ENCODE data around the gene TMTC2.

- TF ChIP-seq CTCF (IDR thresholded peaks at IDR 0.05): no peak
- no peak for TF ChIP-seq POLR2A (IDR thresholded peaks at IDR 0.05)
Measured at GRCh38 chr12:83027021-83027723, 340.5 kb downstream of the TMTC2 start.

Measured in testis (tissue), 2 donors.